Measurements from ENCODE around the gene TCF7L1.

DNA sequence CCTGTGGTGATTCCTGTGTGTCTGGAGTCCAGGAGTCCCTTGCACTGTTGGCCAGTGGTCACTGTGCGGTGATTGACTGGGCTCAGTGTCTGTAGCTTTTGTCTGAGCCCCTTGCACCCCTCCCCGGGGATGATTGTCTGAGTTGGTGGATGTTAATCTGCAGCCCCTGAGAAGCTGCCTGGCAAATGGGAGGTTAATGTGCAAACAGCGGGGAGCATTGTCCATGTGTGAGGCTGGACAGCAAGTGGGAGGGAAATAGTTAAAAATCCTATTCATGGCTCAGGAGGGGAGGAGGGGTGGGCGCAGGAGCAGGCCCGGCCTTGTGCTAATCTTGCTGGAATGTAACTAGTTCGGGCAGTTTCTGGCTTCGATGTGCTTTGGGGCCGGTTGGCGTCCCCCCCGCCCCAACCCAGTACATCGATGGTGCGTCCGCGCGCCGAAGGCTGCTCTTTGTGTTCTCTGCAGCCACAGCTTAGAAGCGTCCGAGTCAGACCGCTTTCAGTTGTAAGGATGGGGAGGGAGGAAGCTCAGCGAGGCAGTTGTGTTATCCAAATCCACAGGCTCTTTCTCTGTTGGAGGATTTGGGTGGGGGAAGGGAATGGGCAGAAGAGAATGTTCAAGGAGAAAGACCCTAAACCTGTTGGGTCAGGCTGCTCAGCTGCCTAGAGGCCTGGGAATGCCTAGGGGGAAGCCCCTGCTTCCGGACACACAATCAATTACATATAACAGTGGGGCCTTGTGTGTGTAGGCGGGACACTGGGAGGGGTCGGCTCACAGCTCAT lies 122.8 kb downstream of the TCF7L1 start:
- TF ChIP-seq CTCF (IDR thresholded peaks at IDR 0.05; ENCODE audit: insufficient read depth, low read depth, low read length), result no peak
- TF ChIP-seq EZH2 (IDR thresholded peaks at IDR 0.05; ENCODE audit: insufficient read depth, low read length), result no peak

Data from astrocyte (in vitro differentiated cells and primary cell).